Middle frontal gyrus (tissue), 1 donor: ENCODE results near the gene AP2M1.

ENCODE experiments used
- DNase-seq: peaks from one replicate; pipeline ENCODE4 v3.0.0-alpha.2; 2015; ENCODE audit warnings: low spot score; ENCODE audit errors: extremely low spot score

AP2M1 gene

GRCh38 chr3:184178521-184179138, 4.0 kb downstream of the AP2M1 start:
- DNase-seq = no peak

- no peak for DNase-seq
Measured at GRCh38 chr3:184180165-184180564, 5.5 kb downstream of the AP2M1 start.

GRCh38 chr3:184181596-184181995, 6.9 kb downstream of the AP2M1 start:
- DNase-seq = no peak

GRCh38 chr3:184183679-184184078, 9.0 kb downstream of the AP2M1 start:
- no peak for DNase-seq

GRCh38 chr3:184184546-184185230, 10.0 kb downstream of the AP2M1 start:
- no peak for DNase-seq

- peak; percentile 97 for DNase-seq
Measured at GRCh38 chr3:184185461-184186183, 11.0 kb downstream of the AP2M1 start.

GRCh38 chr3:184186184-184186901, 11.7 kb downstream of the AP2M1 start, which contains the start of gene ABCF3:
ABCF3 (plus strand) TSS chr3:184186199; CDS start chr3:184186208, 9 bp downstream.
- DNase-seq = no peak

GRCh38 chr3:184186902-184187207, 12.2 kb downstream of the AP2M1 start:
- no peak for DNase-seq

GRCh38 chr3:184188080-184188479, 13.4 kb downstream of the AP2M1 start:
- DNase-seq = no peak

- no peak for DNase-seq
Measured at GRCh38 chr3:184189421-184189820, 14.8 kb downstream of the AP2M1 start.

- DNase-seq = no peak
Measured at GRCh38 chr3:184192889-184193288, 18.2 kb downstream of the AP2M1 start.

- no peak for DNase-seq
Measured at GRCh38 chr3:184193991-184194539, 19.4 kb downstream of the AP2M1 start.

- no peak for DNase-seq
Measured at GRCh38 chr3:184196536-184196935, 21.9 kb downstream of the AP2M1 start.

- DNase-seq = no peak
Measured at GRCh38 chr3:184198509-184198908, 23.9 kb downstream of the AP2M1 start.

GRCh38 chr3:184200825-184201224, 26.2 kb downstream of the AP2M1 start:
- DNase-seq = no peak

- no peak for DNase-seq
Measured at GRCh38 chr3:184203526-184203925, 28.9 kb downstream of the AP2M1 start.

- DNase-seq = no peak
Measured at GRCh38 chr3:184209146-184209923, 34.7 kb downstream of the AP2M1 start.

- DNase-seq = no peak
Measured at GRCh38 chr3:184211297-184211696, 36.6 kb downstream of the AP2M1 start.

- no peak for DNase-seq
Measured at GRCh38 chr3:184211718-184212117, 37.1 kb downstream of the AP2M1 start.

GRCh38 chr3:184218814-184219213, 44.2 kb downstream of the AP2M1 start:
- no peak for DNase-seq

- no peak for DNase-seq
Measured at GRCh38 chr3:184222521-184222920, 47.9 kb downstream of the AP2M1 start.
